ENCODE measurements around the gene OFD1. TPM values are rescaled to one million over a fixed set of nuclear protein-coding genes. Genes with fewer than 3 reads are reported as not detected.

The OFD1 gene
- polyA plus RNA-seq, 2 of the 4 experiments (the other 2 are of a cell fraction): 14.8 to 24.9 TPM

GRCh38 chrX:13698432-13698831 lies 36.1 kb upstream of the OFD1 start:
- ChIA-PET CTCF (no interaction called here), POLR2A (no interaction called here)
- Histone ChIP-seq H3K9me3 (no peaks in the 10 kb centered on the region), H3K4me3 (no peak overlapping the region), H3K27ac (no peak overlapping the region), H3K4me2 (no peak overlapping the region), H3K4me1 (peaks cover 16% of the 10 kb centered on the region)
- no peak for DNase-seq (ENCODE audit: low read depth in 1 of 2, low spot score in 1 of 2)
- no peak for TF ChIP-seq NPAS2 (CRISPR knock-in tag; IDR thresholded peaks at IDR 0.05; ENCODE audit: borderline replicate concordance)
- no peak for TF ChIP-seq FOSB (CRISPR knock-in tag; IDR thresholded peaks at IDR 0.05)
- no peak for TF ChIP-seq HOXB13 (CRISPR knock-in tag; IDR thresholded peaks at IDR 0.05; ENCODE audit: low read depth)
- TF ChIP-seq BHLHE40 (IDR thresholded peaks at IDR 0.05; ENCODE audit: low read depth, low read length): no peak
- no peak for TF ChIP-seq KDM5A (IDR thresholded peaks at IDR 0.05)
- no peak for TF ChIP-seq RNF2 (IDR thresholded peaks at IDR 0.05; ENCODE audit: borderline replicate concordance, low read depth)
- TF ChIP-seq CBX8 (IDR thresholded peaks at IDR 0.05): no peak
- no peak for TF ChIP-seq MAZ (IDR thresholded peaks at IDR 0.05; ENCODE audit: borderline replicate concordance, low read depth, low read length)
- TF ChIP-seq CBX2 (IDR thresholded peaks at IDR 0.05; ENCODE audit: borderline replicate concordance, low read depth): no peak
- no peak for TF ChIP-seq MAX (IDR thresholded peaks at IDR 0.05)
- TF ChIP-seq MYC (IDR thresholded peaks at IDR 0.05; ENCODE audit: borderline replicate concordance, low read length): no peak
- no peak for TF ChIP-seq CHD2 (IDR thresholded peaks at IDR 0.05; ENCODE audit: low read length, partially characterized antibody)
- no peak for TF ChIP-seq JUNB (IDR thresholded peaks at IDR 0.05)
- no peak for TF ChIP-seq EP300 (IDR thresholded peaks at IDR 0.05)
- TF ChIP-seq FOSL2 (IDR thresholded peaks at IDR 0.05): no peak
- TF ChIP-seq FOSL2 (CRISPR knock-in tag; IDR thresholded peaks at IDR 0.05): no peak
- no peak for ATAC-seq
- FAIRE-seq: peak; percentile 23
- 90% methylated on average over 1 of the region's 1 CpG for WGBS (ENCODE audit: missing lambda C conversion rate)

- Histone ChIP-seq H3K4me2 (no peak overlapping the region), H3K27ac (no peak overlapping the region), H3K4me1 (peaks cover 15% of the 10 kb centered on the region), H3K4me3 (no peak overlapping the region), H3K9me3 (no peaks in the 10 kb centered on the region)
- TF ChIP-seq RCOR1 (IDR thresholded peaks at IDR 0.05; ENCODE audit: low read depth, low read length): no peak
- no peak for TF ChIP-seq HEYL (CRISPR knock-in tag; IDR thresholded peaks at IDR 0.05)
- TF ChIP-seq JUN (IDR thresholded peaks at IDR 0.05): no peak
- TF ChIP-seq EHF (CRISPR knock-in tag; IDR thresholded peaks at IDR 0.05): no peak
- TF ChIP-seq HOXA7 (CRISPR knock-in tag; IDR thresholded peaks at IDR 0.05): no peak
- no peak for TF ChIP-seq TFCP2L1 (CRISPR knock-in tag; IDR thresholded peaks at IDR 0.05)
- TF ChIP-seq E2F6 (IDR thresholded peaks at IDR 0.05; ENCODE audit: borderline replicate concordance, low read depth): no peak
- no peak for TF ChIP-seq NFE2L2 (conservative IDR thresholded peaks at IDR 0.05; ENCODE audit: low read length)
- TF ChIP-seq HOXB13 (CRISPR knock-in tag; IDR thresholded peaks at IDR 0.05; ENCODE audit: low read depth): no peak
- TF ChIP-seq ESRRA (IDR thresholded peaks at IDR 0.05; ENCODE audit: borderline replicate concordance, low read length): no peak
- TF ChIP-seq HES2 (IDR thresholded peaks at IDR 0.05): no peak
- no peak for TF ChIP-seq RNF2 (IDR thresholded peaks at IDR 0.05; ENCODE audit: borderline replicate concordance, low read depth)
- TF ChIP-seq ATOH8 (CRISPR knock-in tag; IDR thresholded peaks at IDR 0.05; ENCODE audit: low read depth): no peak
- no peak for TF ChIP-seq CEBPB (IDR thresholded peaks at IDR 0.05)
- TF ChIP-seq PBX3 (IDR thresholded peaks at IDR 0.05): no peak
- 78% methylated on average over 7 of the region's 7 CpGs for WGBS (ENCODE audit: missing lambda C conversion rate)
- DNase-seq (ENCODE audit: low read depth in 1 of 2, low spot score in 1 of 2) (no peak), FAIRE-seq (no peak), ATAC-seq (no peak)
- POLR2A ChIA-PET: no interaction called here
- CTCF ChIA-PET: interaction anchor here (0.7 to 0.9 kb wide), 2 partner anchors 25 to 48 kb away, joined by 3 read pairs; no protein-coding TSS in a partner anchor
These were observed 35.2 kb upstream of the OFD1 start for GRCh38 chrX:13699183-13699826.

All from A549 (cell line).